DND-41 (cell line): ENCODE measurements around the gene APH1A.

ENCODE experiments used
- EZH2 ChIP-seq: IDR thresholded peaks from 3 replicates; pipeline ENCODE4 v1.6.1; 2012; ENCODE audit warnings: borderline replicate concordance, low read depth, mild to moderate bottlenecking, moderate library complexity, low read length, inconsistent platforms; ENCODE audit not compliant: severe bottlenecking
- TF ChIP-seq, protein P1 (sequence below): IDR thresholded peaks from 2 replicates; pipeline ENCODE4 v1.5.1; 2012; ENCODE audit warnings: borderline replicate concordance, low read length, moderate library complexity, mild to moderate bottlenecking; ENCODE audit not compliant: poor library complexity, severe bottlenecking; ENCODE audit errors: extremely low read depth

DNA sequence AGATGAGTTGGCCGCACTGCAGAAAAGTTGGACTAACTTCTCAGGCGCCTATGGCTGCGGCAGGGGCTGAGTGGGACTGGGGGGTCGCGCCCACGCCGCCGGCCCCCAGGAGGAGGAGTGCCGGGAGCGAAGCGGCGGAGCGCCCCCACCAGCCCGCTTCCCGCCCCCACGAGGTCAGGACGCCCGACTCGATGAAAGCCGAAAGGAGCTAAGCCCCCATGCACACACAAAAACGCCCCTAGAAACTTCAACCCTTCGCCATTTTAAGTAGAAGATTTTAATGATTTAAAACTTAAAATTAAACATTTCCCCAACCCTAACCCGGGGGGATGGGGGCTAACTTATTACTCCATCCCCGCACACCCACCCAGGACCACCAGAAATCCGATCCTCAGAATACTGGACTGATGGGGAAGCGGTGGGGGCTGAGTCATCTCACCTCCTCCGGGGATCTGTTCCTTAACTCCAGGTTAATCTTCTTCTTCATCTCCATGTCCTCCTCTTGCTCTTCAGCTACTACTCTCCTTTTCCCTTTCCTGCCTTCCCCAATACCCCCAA is 33.4 kb downstream of the APH1A start:
- TF ChIP-seq, protein P1, sequence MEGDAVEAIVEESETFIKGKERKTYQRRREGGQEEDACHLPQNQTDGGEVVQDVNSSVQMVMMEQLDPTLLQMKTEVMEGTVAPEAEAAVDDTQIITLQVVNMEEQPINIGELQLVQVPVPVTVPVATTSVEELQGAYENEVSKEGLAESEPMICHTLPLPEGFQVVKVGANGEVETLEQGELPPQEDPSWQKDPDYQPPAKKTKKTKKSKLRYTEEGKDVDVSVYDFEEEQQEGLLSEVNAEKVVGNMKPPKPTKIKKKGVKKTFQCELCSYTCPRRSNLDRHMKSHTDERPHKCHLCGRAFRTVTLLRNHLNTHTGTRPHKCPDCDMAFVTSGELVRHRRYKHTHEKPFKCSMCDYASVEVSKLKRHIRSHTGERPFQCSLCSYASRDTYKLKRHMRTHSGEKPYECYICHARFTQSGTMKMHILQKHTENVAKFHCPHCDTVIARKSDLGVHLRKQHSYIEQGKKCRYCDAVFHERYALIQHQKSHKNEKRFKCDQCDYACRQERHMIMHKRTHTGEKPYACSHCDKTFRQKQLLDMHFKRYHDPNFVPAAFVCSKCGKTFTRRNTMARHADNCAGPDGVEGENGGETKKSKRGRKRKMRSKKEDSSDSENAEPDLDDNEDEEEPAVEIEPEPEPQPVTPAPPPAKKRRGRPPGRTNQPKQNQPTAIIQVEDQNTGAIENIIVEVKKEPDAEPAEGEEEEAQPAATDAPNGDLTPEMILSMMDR, result no peak
- no peak for TF ChIP-seq EZH2
